NCI-H1694 treated with DMSO at 0.1 percent for 48 hours (cell line): ENCODE results near the gene CDK5RAP2.

ENCODE experiments used
- DNase-seq: peaks from one replicate; lab custom pipeline; 2025; lab: John Stamatoyannopoulos, UW

The CDK5RAP2 gene

GRCh38 chr9:120383611-120383998 lies 196.4 kb downstream of the CDK5RAP2 start:
- no peak for DNase-seq

DNA sequence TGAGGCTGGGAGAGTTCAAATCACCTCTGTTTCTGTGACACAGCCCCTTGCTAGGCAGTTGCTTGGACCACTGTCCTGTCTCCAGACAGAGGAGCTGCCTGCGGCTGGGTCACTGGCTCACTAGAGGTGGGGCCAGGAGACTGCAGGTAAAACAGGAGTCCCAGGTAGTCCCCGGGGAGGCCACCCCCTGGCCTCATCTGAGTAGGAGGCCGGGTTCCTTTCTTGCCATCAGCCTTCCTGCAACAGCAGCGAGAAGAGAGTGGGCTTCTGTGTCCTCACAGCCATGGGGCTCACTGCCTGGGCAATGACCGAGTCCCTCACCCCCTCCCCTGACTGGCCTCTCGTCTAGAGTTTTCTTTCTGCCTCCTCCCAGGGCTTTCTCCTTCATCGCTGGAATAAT lies 197.5 kb downstream of the CDK5RAP2 start:
- no peak for DNase-seq

GRCh38 chr9:120381839-120382238 lies 198.1 kb downstream of the CDK5RAP2 start:
- no peak for DNase-seq

- DNase-seq, result no peak
Observed at GRCh38 chr9:120379611-120380010, 200.4 kb downstream of the CDK5RAP2 start.

DNA sequence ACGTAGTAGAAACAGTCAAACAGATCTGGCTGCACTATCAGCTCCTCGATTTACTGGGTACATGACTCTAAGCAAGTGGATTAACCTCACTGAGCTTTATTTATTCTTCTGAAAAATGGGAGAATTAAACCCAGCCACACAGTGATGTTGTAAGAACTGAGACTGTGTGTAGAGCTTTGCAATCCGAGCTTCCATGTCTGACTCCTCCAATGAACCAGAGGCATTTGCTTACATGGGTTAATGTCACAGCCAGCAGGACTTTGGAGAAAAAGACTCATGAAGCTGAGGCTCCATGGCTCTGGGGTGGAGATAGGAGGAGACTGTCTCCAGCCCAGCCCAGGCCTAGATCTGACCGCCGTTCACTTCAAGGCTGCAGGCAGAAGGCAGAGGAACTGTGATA lies 201.3 kb downstream of the CDK5RAP2 start:
- DNase-seq, result no peak

- no peak for DNase-seq
Observed at GRCh38 chr9:120377268-120378159, 202.5 kb downstream of the CDK5RAP2 start.

- DNase-seq, result no peak
Observed at GRCh38 chr9:120376101-120376500, 203.9 kb downstream of the CDK5RAP2 start.

GRCh38 chr9:120375316-120375715 lies 204.7 kb downstream of the CDK5RAP2 start:
- DNase-seq, result no peak

GRCh38 chr9:120374817-120375216 lies 205.2 kb downstream of the CDK5RAP2 start:
- DNase-seq, result no peak

DNA sequence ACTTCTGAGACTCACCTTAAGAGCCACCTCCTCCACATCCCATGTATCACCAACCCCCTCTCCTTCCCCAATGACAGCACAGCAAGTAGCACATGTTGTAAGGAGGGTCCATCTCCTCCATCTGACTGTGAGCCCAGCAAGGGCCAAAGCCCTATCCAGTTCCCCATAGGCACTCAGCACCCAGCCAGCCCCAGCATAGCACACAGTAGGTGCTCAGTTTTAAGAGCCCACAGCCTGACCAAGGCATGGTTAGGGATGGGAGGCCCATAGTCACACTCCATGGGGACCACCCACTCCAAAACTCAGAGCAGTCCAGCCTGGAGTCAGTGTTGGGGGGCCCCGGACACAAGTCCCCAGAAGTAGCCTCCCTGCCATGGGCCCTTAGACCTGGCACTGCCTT lies 205.7 kb downstream of the CDK5RAP2 start:
- no peak for DNase-seq

DNA sequence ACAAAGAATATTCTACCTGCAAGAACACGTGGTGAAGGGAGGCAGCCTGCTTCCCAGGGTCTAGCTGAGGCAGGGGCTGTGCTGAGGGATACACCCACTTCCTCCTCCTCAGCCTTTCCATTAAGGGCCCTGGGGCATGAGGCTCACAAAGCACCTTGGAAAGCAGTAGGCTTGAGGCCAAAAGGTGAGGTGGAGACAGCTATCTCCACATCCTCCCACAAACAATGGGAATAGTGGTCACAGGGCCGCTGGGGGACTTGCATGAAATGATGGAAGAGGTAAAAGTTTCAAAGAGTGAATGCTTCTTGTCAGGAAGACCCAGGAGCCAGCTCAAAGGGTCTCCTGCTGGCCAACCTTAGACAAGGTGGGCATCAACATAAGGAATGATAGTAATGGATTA lies 207.9 kb downstream of the CDK5RAP2 start:
- DNase-seq, result no peak

GRCh38 chr9:120369608-120370220 lies 210.3 kb downstream of the CDK5RAP2 start:
- DNase-seq, result no peak

DNA sequence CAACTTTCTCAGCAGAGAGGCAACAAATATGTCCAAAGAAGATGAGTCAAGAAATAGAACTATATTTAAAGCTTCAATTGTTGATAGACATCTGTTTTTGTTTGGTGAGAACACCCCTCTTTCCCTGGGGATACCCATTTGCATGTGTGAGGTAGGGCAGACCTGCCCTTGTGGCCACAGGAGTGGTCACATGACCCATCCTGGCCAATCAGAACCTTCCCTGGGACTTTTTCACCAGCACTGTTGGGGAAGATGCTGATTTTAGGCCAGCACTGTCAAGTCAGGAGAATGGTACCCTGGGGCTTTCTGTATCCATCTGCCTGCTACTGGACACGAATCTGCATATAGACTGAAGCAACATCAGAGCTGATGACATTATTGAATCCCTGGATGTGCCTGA lies 211.2 kb downstream of the CDK5RAP2 start:
- no peak for DNase-seq

- DNase-seq, result no peak
Observed at GRCh38 chr9:120366644-120367019, 213.3 kb downstream of the CDK5RAP2 start.

GRCh38 chr9:120365386-120365785 lies 214.6 kb downstream of the CDK5RAP2 start:
- no peak for DNase-seq

- DNase-seq, result no peak
Observed at GRCh38 chr9:120363697-120364096, 216.3 kb downstream of the CDK5RAP2 start.

DNA sequence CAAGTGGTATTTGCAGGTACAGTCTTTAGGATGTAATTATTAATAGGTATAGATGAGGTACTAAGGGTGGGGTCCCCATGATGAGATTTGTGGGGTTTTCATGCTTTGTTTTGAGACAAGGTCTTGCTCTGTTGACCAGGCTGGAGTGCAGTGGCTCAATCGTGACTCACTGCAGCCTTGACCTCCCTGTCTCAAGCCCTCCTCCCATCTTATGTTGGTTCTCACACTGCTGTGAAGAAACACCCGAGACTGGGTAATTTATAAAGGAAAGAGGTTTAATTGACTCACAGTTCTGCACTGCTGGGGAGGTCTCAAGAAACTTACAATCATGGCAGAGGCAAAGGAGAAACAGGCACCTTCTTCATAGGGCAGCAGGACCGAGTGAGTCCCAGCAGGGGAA lies 217.5 kb downstream of the CDK5RAP2 start:
- no peak for DNase-seq

DNA sequence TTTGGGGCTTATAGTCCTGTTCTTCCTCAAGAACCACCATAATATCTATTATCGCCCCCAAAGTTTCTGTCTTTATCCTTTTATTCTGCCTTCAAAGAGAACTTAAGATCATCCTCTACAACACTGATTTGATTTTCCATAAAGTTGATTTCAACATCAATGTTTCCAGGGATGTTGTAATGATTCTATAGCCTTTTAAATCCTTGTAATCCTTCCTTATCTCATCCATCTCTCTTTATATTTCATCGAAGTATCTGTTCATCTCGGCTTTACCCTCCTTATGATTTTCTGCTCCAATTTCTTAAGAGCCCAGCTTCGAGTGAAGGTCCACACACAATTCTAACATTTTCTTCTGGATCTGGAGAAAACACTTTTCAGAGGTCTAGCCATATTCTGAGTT lies 218.4 kb downstream of the CDK5RAP2 start:
- DNase-seq, result no peak

GRCh38 chr9:120360510-120360909 lies 219.5 kb downstream of the CDK5RAP2 start:
- no peak for DNase-seq

DNA sequence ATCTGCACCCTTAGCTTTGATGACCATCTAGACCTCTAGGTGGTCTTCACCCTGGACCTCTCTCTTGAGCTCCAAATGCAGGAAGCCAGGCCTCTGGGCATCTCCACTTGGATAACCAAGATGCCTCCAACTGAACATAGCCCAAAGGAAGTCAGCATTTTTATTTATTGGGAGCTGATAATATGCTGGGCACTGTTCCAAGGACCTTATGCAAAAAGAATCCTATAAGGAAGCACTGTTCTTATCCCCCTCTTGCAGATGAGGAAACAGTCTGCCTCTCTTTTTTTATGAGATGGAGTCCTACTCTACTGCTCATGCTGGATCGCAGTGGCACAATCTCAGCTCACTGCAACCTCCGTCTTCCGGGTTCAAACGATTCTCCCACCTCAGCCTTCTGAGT lies 219.9 kb downstream of the CDK5RAP2 start:
- DNase-seq, result no peak

- DNase-seq, result no peak
Observed at GRCh38 chr9:120358877-120359276, 221.1 kb downstream of the CDK5RAP2 start.

GRCh38 chr9:120353506-120353905 lies 226.5 kb downstream of the CDK5RAP2 start:
- no peak for DNase-seq

- no peak for DNase-seq
Observed at GRCh38 chr9:120351106-120351505, 228.9 kb downstream of the CDK5RAP2 start.

DNA sequence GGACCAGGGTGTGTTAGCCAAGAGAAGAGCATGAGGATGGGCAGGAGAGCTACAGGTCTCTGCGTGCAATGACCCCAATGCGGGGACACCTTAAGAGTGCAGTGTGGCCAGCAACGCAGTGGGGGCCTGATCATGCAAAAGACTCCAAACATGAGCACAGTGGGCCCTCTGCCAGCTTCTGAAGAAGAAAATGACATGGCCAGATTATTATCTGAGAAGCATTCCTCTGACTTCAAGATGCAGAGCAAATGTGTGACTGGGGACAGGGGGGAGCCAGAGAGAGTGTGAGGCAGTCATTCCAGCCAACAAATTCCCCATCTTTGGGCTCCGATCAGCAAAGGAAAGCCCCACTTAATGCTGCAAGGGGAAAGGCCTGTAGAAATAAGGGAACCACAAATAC lies 229.4 kb downstream of the CDK5RAP2 start:
- DNase-seq, result no peak
